ENCODE data around the gene MCTP2.

GRCh38 chr15:94503293-94503692 lies 271.9 kb downstream of the MCTP2 start:
- TF ChIP-seq NR2C2 (CRISPR knock-in tag; IDR thresholded peaks at IDR 0.05) (no peak), CTCF (IDR thresholded peaks at IDR 0.05) (no peak), SMAD3 (CRISPR knock-in tag; IDR thresholded peaks at IDR 0.05; ENCODE audit: borderline replicate concordance) (no peak), ZSCAN18 (CRISPR knock-in tag; IDR thresholded peaks at IDR 0.05) (no peak), ZNF232 (CRISPR knock-in tag; IDR thresholded peaks at IDR 0.05) (no peak), FOXP1 (CRISPR knock-in tag; IDR thresholded peaks at IDR 0.05; ENCODE audit: borderline replicate concordance) (no peak), E2F5 (CRISPR knock-in tag; IDR thresholded peaks at IDR 0.05) (no peak), E2F1 (CRISPR knock-in tag; IDR thresholded peaks at IDR 0.05) (no peak), IRF1 (CRISPR knock-in tag; IDR thresholded peaks at IDR 0.05) (no peak), USF2 (CRISPR knock-in tag; IDR thresholded peaks at IDR 0.05) (no peak)

Data from WTC11 (cell line).